ENCODE measurements around the gene PBX1. TPM values are rescaled to one million over a fixed set of nuclear protein-coding genes. Genes with fewer than 3 reads are reported as not detected.

The PBX1 gene
- polyA plus RNA-seq, 3 donors, result 0.07 TPM; not detected in 2

GRCh38 chr1:164769486-164770130 is 210.6 kb downstream of the PBX1 start:
- Mint-ChIP-seq H3K27me3 (ENCODE audit: low read depth in 3 of 3) (peaks cover 2 to 6% (median 2%) of the 10 kb centered on the region in 3 donors), H3K4me3 (no peak overlapping the region), H3K4me1 (no peaks in the 10 kb centered on the region), H3K9me3 (peaks cover 0 to 2% (median 0%) of the 10 kb centered on the region in 7 donors), H3K36me3 (no peaks in the 10 kb centered on the region), H3K27ac (no peak overlapping the region)
- no peak for TF ChIP-seq CTCF (IDR thresholded peaks at IDR 0.05)
- Histone ChIP-seq H2AFZ (ENCODE audit: insufficient read depth, low read depth, low read length, poor library complexity, severe bottlenecking) (no peak overlapping the region), H3K4me2 (replicated peaks; ENCODE audit: extremely low read depth, low read length, poor library complexity, severe bottlenecking) (no peak overlapping the region), H3K27ac (ENCODE audit: low read depth in 1 of 2, low read length in 2 of 2) (no peak overlapping the region), H3K9me3 (replicated peaks in 1 of 2; ENCODE audit: control insufficient read depth in 1 of 2, insufficient read depth in 1 of 2, low read length in 2 of 2) (no peaks in the 10 kb centered on the region), H3K27me3 (ENCODE audit: control insufficient read depth in 2 of 2, insufficient read depth in 2 of 2, low read length in 2 of 2) (no peaks in the 10 kb centered on the region), H3K4me3 (replicated peaks in 1 of 3; ENCODE audit: low read depth in 2 of 3, low read length in 3 of 3) (no peak overlapping the region), H3K79me2 (ENCODE audit: insufficient read depth, low read length) (no peaks in the 10 kb centered on the region), H3K4me1 (ENCODE audit: control insufficient read depth in 1 of 2, insufficient read depth in 2 of 2, low read length in 2 of 2) (no peaks in the 10 kb centered on the region), H3K9ac (ENCODE audit: insufficient read depth, low read length, poor library complexity, severe bottlenecking) (no peak overlapping the region), H4K20me1 (ENCODE audit: insufficient read depth, low read length) (no peaks in the 10 kb centered on the region), H3K36me3 (replicated peaks in 1 of 2; ENCODE audit: control insufficient read depth in 1 of 2, insufficient read depth in 2 of 2, low read length in 2 of 2) (no peaks in the 10 kb centered on the region)
- no peak for DNase-seq
- WGBS (ENCODE audit: insufficient coverage), result 100% methylated on average over 1 of the region's 2 CpGs
- intact Hi-C loops (cut with micrococcal nuclease), result no loop called here

- no peak overlapping the region for H3K4me2 ChIP-seq (replicated peaks; ENCODE audit: extremely low read depth, low read length, poor library complexity, severe bottlenecking)
- Mint-ChIP-seq H3K27me3 (ENCODE audit: low read depth in 3 of 3) (peaks cover 2 to 6% (median 3%) of the 10 kb centered on the region in 3 donors), H3K4me1 (no peaks in the 10 kb centered on the region), H3K4me3 (no peak overlapping the region), H3K27ac (no peak overlapping the region), H3K9me3 (peaks cover 0 to 2% (median 0%) of the 10 kb centered on the region in 7 donors), H3K36me3 (no peaks in the 10 kb centered on the region)
- no peaks in the 10 kb centered on the region for H3K79me2 ChIP-seq (ENCODE audit: insufficient read depth, low read length)
- no peak overlapping the region for H2AFZ ChIP-seq (ENCODE audit: insufficient read depth, low read depth, low read length, poor library complexity, severe bottlenecking)
- intact Hi-C loops (cut with micrococcal nuclease), result no loop called here
- no peaks in the 10 kb centered on the region for H3K36me3 ChIP-seq (replicated peaks in 1 of 2; ENCODE audit: control insufficient read depth in 1 of 2, insufficient read depth in 2 of 2, low read length in 2 of 2)
- no peak overlapping the region for H3K27ac ChIP-seq (ENCODE audit: low read depth in 1 of 2, low read length in 2 of 2)
- WGBS (ENCODE audit: insufficient coverage), result no CpG with 5 or more reads among the region's 2 CpGs
- DNase-seq, result no peak
- H4K20me1 ChIP-seq (ENCODE audit: insufficient read depth, low read length), result no peaks in the 10 kb centered on the region
- TF ChIP-seq CTCF (IDR thresholded peaks at IDR 0.05), result no peak
- H3K9me3 ChIP-seq (replicated peaks in 1 of 2; ENCODE audit: control insufficient read depth in 1 of 2, insufficient read depth in 1 of 2, low read length in 2 of 2), result no peaks in the 10 kb centered on the region
- H3K4me3 ChIP-seq (replicated peaks in 1 of 3; ENCODE audit: low read depth in 2 of 3, low read length in 3 of 3), result no peak overlapping the region
- no peaks in the 10 kb centered on the region for H3K27me3 ChIP-seq (ENCODE audit: control insufficient read depth in 2 of 2, insufficient read depth in 2 of 2, low read length in 2 of 2)
- H3K4me1 ChIP-seq (ENCODE audit: control insufficient read depth in 1 of 2, insufficient read depth in 2 of 2, low read length in 2 of 2), result no peaks in the 10 kb centered on the region
- H3K9ac ChIP-seq (ENCODE audit: insufficient read depth, low read length, poor library complexity, severe bottlenecking), result no peak overlapping the region
Observed at GRCh38 chr1:164770131-164770529, 211.1 kb downstream of the PBX1 start.

Measured in CD14-positive monocyte (primary cell).